ENCODE measurements around the gene SYNGR3. TPM values are rescaled to one million over a fixed set of nuclear protein-coding genes. Genes with fewer than 3 reads are reported as not detected.

The SYNGR3 gene
- polyA plus RNA-seq, 2 of the 4 experiments (the other 2 are of a cell fraction), result 4.1 to 4.9 TPM

GRCh38 chr16:1942810-1943726 lies 46.7 kb upstream of the SYNGR3 start, which contains the start of gene MSRB1:
Gene MSRB1, minus strand, starts transcription at chr16:1943199. Its CDS starts 43 bp downstream, at chr16:1943156.
- ATAC-seq (peak; percentile 84 to 93), FAIRE-seq (no peak), DNase-seq (ENCODE audit: low read depth in 1 of 2, low spot score in 1 of 2) (peak; percentile 97 to 98)
- POLR2A ChIA-PET, result interaction anchor here (1.0 to 1.9 kb wide), 4 partner anchors 10 to 21 kb away, joined by 3 to 9 read pairs (median 4); partner anchors contain the start of gene RPS2
- no peaks in the 10 kb centered on the region for H3K9me3 ChIP-seq
- peak within 1 kb of the TSS; percentile 89 for H3K4me2 ChIP-seq
- peak within 1 kb of the TSS; percentile 84 for H3K4me3 ChIP-seq
- WGBS (ENCODE audit: missing lambda C conversion rate), result 2% methylated on average over 38 of the region's 77 CpGs
- H3K4me1 ChIP-seq, result peaks cover 19% of the 10 kb centered on the region
- TF ChIP-seq JUNB (IDR thresholded peaks at IDR 0.05) (no peak), JUN (IDR thresholded peaks at IDR 0.05) (peak in 1 of 2 experiments; percentile 54; a peak in 1 of 5 replicates), PHF8 (IDR thresholded peaks at IDR 0.05; ENCODE audit: borderline replicate concordance, low read depth) (peak; percentile 90), FOXS1 (CRISPR knock-in tag; IDR thresholded peaks at IDR 0.05) (no peak), SMC3 (IDR thresholded peaks at IDR 0.05) (no peak), EP300 (IDR thresholded peaks at IDR 0.05) (no peak), E2F6 (IDR thresholded peaks at IDR 0.05; ENCODE audit: borderline replicate concordance, low read depth) (peak; percentile 65; the same call in 1 of the 2 replicates), TFCP2L1 (CRISPR knock-in tag; IDR thresholded peaks at IDR 0.05) (peak; percentile 62; the same call in 1 of the 2 replicates), POLR2A (IDR thresholded peaks at IDR 0.05; ENCODE audit: low read length) (peak; percentile 90)
- TF ChIP-seq, protein P1, sequence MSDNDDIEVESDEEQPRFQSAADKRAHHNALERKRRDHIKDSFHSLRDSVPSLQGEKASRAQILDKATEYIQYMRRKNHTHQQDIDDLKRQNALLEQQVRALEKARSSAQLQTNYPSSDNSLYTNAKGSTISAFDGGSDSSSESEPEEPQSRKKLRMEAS (IDR thresholded peaks at IDR 0.05), result peak; percentile 90
- peak within 1 kb of the TSS; percentile 79 to 92 for H3K27ac ChIP-seq
- CTCF ChIA-PET, result interaction anchor here (1.2 to 7.1 kb wide), 5 partner anchors 11 to 20 kb away, joined by 3 to 63 read pairs (median 7); partner anchors contain the start of gene RPL3L

DNA sequence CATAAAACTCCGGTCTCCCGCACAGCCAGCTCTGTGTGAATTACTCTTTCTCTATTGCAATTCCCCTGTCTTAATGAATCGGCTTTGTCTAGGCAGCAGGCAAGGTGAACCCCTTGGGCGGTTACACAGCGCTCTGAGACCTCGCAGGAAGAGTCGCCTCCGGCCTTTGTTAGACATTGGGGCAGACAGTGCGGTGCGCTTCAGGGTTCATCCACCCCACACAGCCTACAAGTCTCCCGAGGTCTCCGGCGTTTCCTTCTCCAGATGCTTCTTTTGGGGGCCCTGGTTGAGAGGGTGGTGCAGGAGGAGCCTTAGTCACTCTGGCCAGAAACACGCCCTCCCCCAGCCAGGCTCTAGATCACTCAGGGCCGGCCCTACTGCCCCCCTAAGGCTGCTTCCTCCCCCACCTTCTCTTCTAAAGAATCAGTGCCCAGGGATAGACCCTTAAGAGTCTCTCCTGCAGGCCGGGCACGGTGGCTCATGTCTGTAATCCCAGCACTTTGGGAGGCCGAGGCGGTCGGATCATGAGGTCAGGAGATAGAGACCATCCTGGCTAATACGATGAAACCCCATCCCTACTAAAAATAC lies 45.1 kb upstream of the SYNGR3 start:
- no peak for DNase-seq (ENCODE audit: low read depth in 1 of 2, low spot score in 1 of 2)
- ChIA-PET POLR2A (interaction anchor here (0.6 to 1.9 kb wide), 2 partner anchors 16 to 211 kb away, joined by 4 to 9 read pairs; partner anchors contain the start of gene TRAF7), CTCF (interaction anchor here (1.7 to 2.3 kb wide), 4 partner anchors 9 to 76 kb away, joined by 3 to 8 read pairs (median 6); partner anchors contain the start of gene RPL3L)
- WGBS (ENCODE audit: missing lambda C conversion rate), result 94% methylated on average over 16 of the region's 21 CpGs
- Histone ChIP-seq H3K4me1 (peaks cover 19% of the 10 kb centered on the region), H3K4me2 (no peak overlapping the region), H3K27ac (no peak overlapping the region), H3K9me3 (no peaks in the 10 kb centered on the region), H3K4me3 (no peak overlapping the region)
- no peak for TF ChIP-seq ZNF302 (CRISPR knock-in tag; IDR thresholded peaks at IDR 0.05)
- TF ChIP-seq, protein P1 (IDR thresholded peaks at IDR 0.05), result no peak
- TF ChIP-seq RCOR1 (IDR thresholded peaks at IDR 0.05; ENCODE audit: low read depth, low read length), result no peak
- no peak for TF ChIP-seq CBX8 (IDR thresholded peaks at IDR 0.05)
- TF ChIP-seq HOXB13 (CRISPR knock-in tag; IDR thresholded peaks at IDR 0.05; ENCODE audit: low read depth), result no peak
- TF ChIP-seq HOXA7 (CRISPR knock-in tag; IDR thresholded peaks at IDR 0.05), result no peak
- no peak for TF ChIP-seq ATOH8 (CRISPR knock-in tag; IDR thresholded peaks at IDR 0.05; ENCODE audit: low read depth)
- no peak for TF ChIP-seq JUN (IDR thresholded peaks at IDR 0.05)
- no peak for TF ChIP-seq RAD21 (conservative IDR thresholded peaks at IDR 0.05 in 1 of 2, IDR thresholded peaks at IDR 0.05 in 1 of 2)
- TF ChIP-seq KDM1A (IDR thresholded peaks at IDR 0.05; ENCODE audit: low read depth), result no peak
- no peak for TF ChIP-seq MAZ (IDR thresholded peaks at IDR 0.05; ENCODE audit: borderline replicate concordance, low read depth, low read length)
- TF ChIP-seq RFX5 (IDR thresholded peaks at IDR 0.05), result no peak
- no peak for TF ChIP-seq ZFP36 (IDR thresholded peaks at IDR 0.05; ENCODE audit: borderline replicate concordance, partially characterized antibody)
- no peak for TF ChIP-seq HDAC2 (IDR thresholded peaks at IDR 0.05)
- no peak for TF ChIP-seq JUNB (IDR thresholded peaks at IDR 0.05)
- TF ChIP-seq USF2 (IDR thresholded peaks at IDR 0.05), result no peak
- no peak for TF ChIP-seq TP53 (CRISPR knock-in tag; IDR thresholded peaks at IDR 0.05)
- TF ChIP-seq FOSL2 (IDR thresholded peaks at IDR 0.05), result no peak
- TF ChIP-seq FOSL2 (CRISPR knock-in tag; IDR thresholded peaks at IDR 0.05), result no peak
- no peak for ATAC-seq
- no peak for FAIRE-seq

Data from A549 (cell line).